AG09309 (cell line): ENCODE data around the gene IL17REL.

Source experiments
- DNase-seq: peaks from one replicate; pipeline ENCODE4 v3.0.0-alpha.2; 2010; ENCODE audit warnings: low read depth
- H3K4me3 ChIP-seq: 2 replicates; pipeline ENCODE4 v1.5.1; 2011; ENCODE audit warnings: mild to moderate bottlenecking, low read depth, low read length, moderate library complexity; ENCODE audit not compliant: control insufficient read depth
- CTCF ChIP-seq: IDR thresholded peaks from 2 replicates; pipeline ENCODE4 v1.5.1; 2011; ENCODE audit warnings: mild to moderate bottlenecking, low read depth, low read length, inconsistent platforms; ENCODE audit not compliant: insufficient read depth, control insufficient read depth; ENCODE audit errors: missing control alignments

IL17REL gene

GRCh38 chr22:50045211-50046018 lies 32.9 kb upstream of the IL17REL start:
- DNase-seq = no peak
- no peak for TF ChIP-seq CTCF
- H3K4me3 ChIP-seq = no peak overlapping the region

- no peak for TF ChIP-seq CTCF
- no peak overlapping the region for H3K4me3 ChIP-seq
- no peak for DNase-seq
These were observed 32.0 kb upstream of the IL17REL start for GRCh38 chr22:50044485-50045118.

- no peak for DNase-seq
- no peak overlapping the region for H3K4me3 ChIP-seq
- no peak for TF ChIP-seq CTCF
These were observed 28.9 kb upstream of the IL17REL start for GRCh38 chr22:50041361-50042065.

- no peak for DNase-seq
- TF ChIP-seq CTCF = no peak
- no peak overlapping the region for H3K4me3 ChIP-seq
These were observed 28.2 kb upstream of the IL17REL start for GRCh38 chr22:50040717-50041116.

- no peak overlapping the region for H3K4me3 ChIP-seq
- no peak for TF ChIP-seq CTCF
- no peak for DNase-seq
These were observed 27.3 kb upstream of the IL17REL start for GRCh38 chr22:50039669-50040443.
